ENCODE results near the gene ZSCAN23.
"Not testable (repeated sequence)": the region's sequence is repeated elsewhere in the genome, so short reads cannot be mapped to it uniquely, and the experiment has no call there.

ZSCAN23 gene

DNA sequence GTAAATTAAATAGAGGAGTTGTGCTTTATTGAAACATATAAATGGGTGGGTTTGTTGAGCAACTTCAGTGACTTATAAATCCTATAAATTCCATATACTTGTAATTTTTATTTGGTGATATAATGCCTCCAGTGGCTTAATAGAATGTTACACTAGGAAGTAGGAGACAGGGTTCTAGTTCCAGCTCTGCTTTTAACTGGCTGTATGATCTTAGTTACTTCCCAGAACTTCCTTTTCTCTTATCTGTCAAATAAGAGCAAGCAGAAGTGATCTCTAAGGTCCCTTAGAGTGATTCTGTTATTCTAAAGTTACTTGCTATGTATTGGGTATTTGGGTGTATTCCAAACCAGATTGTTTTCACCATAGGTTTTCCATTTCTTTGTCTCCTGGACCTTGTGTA lies 10.2 kb downstream of the ZSCAN23 start:
- Histone ChIP-seq H3K9ac (ENCODE audit: low read depth, low read length) (no peak overlapping the region), H3K27me3 (ENCODE audit: control insufficient read depth, insufficient read depth, low read length) (no peaks in the 10 kb centered on the region), H3K4me3 (ENCODE audit: low read length) (no peak overlapping the region), H3K4me1 (ENCODE audit: control insufficient read depth, insufficient read depth, low read length) (no peaks in the 10 kb centered on the region), H3K9me3 (replicated peaks; ENCODE audit: low read length) (no peaks in the 10 kb centered on the region), H3K36me3 (ENCODE audit: insufficient read depth, low read length) (peaks cover 11% of the 10 kb centered on the region), H3K4me2 (ENCODE audit: low read length) (no peak overlapping the region)

DNA sequence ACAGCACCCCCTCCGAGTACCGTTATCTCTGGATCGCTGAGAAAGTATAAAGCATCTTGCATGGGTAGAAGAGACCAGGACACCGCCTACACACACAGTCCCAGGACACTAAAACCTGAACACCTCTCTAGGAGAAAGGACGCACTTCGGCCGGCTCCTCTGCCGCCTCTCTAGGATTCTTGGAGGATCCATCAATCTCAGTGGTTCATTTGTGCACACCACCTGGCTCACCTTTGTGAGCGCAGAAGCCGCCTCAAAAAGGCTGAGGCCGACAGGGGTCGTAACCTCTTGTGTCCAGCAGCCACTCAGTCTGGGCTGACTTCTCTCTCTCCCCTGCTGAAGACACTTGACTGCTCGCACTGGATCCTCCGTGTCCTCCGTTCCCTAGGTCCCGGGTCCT lies 13.5 kb downstream of the ZSCAN23 start:
- H3K27me3 ChIP-seq (ENCODE audit: control insufficient read depth, insufficient read depth, low read length) = no peaks in the 10 kb centered on the region
- H3K9me3 ChIP-seq (replicated peaks; ENCODE audit: low read length) = no peaks in the 10 kb centered on the region
- no peak overlapping the region for H3K4me2 ChIP-seq (ENCODE audit: low read length)
- peaks cover 11% of the 10 kb centered on the region for H3K36me3 ChIP-seq (ENCODE audit: insufficient read depth, low read length)
- H3K4me1 ChIP-seq (ENCODE audit: control insufficient read depth, insufficient read depth, low read length) = no peaks in the 10 kb centered on the region
- H3K4me3 ChIP-seq (ENCODE audit: low read length) = no peak overlapping the region
- no peak overlapping the region for H3K9ac ChIP-seq (ENCODE audit: low read depth, low read length)

DNA sequence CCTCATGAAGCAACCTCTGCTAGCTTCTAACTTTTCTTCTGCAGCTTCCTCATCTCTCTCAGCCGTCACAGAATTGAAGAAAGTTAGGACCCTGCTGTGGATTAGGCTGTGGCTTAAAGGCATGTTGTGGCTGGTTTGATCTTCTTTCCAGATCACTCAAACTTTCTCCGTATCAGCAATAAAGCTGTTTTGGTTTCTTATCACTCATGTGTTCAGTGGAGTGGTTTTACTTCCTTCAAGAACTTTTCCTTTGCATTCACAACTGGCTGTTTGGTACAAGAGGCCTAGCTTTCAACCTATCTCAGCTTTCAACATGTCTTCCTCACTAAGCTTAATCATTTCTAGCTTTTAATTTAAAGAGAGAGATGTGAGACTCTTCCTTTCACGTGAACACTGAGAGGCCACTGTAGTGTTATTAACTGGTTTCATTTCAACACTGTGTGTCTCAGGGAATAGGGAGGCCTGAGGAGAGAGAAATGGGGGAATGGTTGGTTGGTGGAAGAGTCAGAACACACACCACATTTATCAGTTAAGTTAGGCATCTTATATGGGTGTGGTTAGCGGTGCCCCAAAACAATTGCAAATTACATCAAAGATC lies 17.2 kb downstream of the ZSCAN23 start:
- Histone ChIP-seq H3K4me2 (ENCODE audit: low read length) (no peak overlapping the region), H3K9me3 (replicated peaks; ENCODE audit: low read length) (no peaks in the 10 kb centered on the region), H3K27me3 (ENCODE audit: control insufficient read depth, insufficient read depth, low read length) (no peaks in the 10 kb centered on the region), H3K4me1 (ENCODE audit: control insufficient read depth, insufficient read depth, low read length) (no peaks in the 10 kb centered on the region), H3K36me3 (ENCODE audit: insufficient read depth, low read length) (peaks cover 4% of the 10 kb centered on the region), H3K4me3 (ENCODE audit: low read length) (no peak overlapping the region), H3K9ac (ENCODE audit: low read depth, low read length) (no peak overlapping the region)

DNA sequence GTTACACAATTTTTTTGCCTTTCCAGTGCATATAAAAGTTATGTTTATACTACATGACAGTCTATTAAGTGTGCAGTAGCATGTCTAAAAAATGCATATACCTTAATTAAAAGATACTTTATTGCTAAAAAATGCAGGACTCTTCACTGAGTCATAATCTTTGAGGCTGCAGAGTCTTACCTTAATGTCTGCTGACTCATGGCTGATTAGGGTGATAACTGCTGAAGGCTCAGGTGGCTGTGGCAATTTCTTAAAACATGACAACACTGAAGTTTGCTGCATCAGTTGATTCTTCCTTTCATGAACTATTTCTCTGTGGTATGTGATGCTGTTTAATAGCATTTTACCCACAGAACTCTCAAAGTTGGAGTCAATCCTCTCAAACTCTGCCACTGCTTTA lies 19.1 kb downstream of the ZSCAN23 start:
- Histone ChIP-seq H3K9ac (ENCODE audit: low read depth, low read length) (no peak overlapping the region), H3K27me3 (ENCODE audit: control insufficient read depth, insufficient read depth, low read length) (no peaks in the 10 kb centered on the region), H3K9me3 (replicated peaks; ENCODE audit: low read length) (no peaks in the 10 kb centered on the region), H3K4me2 (ENCODE audit: low read length) (no peak overlapping the region), H3K36me3 (ENCODE audit: insufficient read depth, low read length) (peaks cover 4% of the 10 kb centered on the region), H3K4me3 (ENCODE audit: low read length) (no peak overlapping the region), H3K4me1 (ENCODE audit: control insufficient read depth, insufficient read depth, low read length) (no peaks in the 10 kb centered on the region)

DNA sequence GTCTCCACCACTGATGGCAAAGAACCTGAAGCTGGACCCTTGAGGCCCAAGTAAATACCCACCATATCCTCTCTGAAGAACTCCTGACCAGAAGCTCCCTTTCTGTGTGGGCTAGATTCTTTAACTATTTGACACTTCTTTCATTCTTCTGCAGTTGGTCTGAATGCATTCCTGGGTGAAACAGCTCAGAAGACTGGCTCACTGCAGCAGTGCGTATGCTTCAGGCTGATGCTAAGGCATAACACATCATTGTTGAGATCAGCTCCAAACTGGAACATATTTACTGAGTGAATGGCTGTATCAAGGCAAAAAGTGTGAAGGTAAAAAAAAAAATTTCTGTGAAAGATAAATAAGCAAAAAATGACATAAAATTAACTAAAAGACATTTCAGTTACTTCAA lies 19.7 kb downstream of the ZSCAN23 start:
- Histone ChIP-seq H3K9me3 (replicated peaks; ENCODE audit: low read length) (no peaks in the 10 kb centered on the region), H3K4me1 (ENCODE audit: control insufficient read depth, insufficient read depth, low read length) (no peaks in the 10 kb centered on the region)

DNA sequence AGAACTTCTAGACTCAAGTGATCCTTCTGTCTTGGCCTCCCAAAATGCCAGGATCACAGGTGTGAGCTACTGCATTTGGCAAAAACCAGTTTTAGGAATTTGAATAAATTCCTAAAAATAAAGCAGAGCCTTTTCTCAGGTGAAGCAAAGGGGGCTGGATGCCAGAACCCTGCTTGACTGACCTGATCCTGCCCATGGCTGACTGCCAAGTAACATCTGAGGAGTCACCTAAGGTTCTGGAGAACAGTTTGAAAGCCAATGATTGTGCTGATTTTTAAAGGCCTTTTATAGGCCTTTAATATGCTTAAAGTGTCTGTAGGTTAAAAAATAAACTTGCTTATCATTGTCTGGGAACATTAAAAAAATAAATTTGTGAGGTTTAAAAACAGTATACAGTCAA lies 29.6 kb downstream of the ZSCAN23 start:
- no peak overlapping the region for H3K9ac ChIP-seq (ENCODE audit: low read depth, low read length)
- H3K4me3 ChIP-seq (ENCODE audit: low read length) = no peak overlapping the region

More for the DNA sequence above, 19.7 kb downstream of the ZSCAN23 start:
- no peak overlapping the region for H3K4me2 ChIP-seq (ENCODE audit: low read length)
- H3K4me3 ChIP-seq (ENCODE audit: low read length) = no peak overlapping the region
- H3K27me3 ChIP-seq (ENCODE audit: control insufficient read depth, insufficient read depth, low read length) = no peaks in the 10 kb centered on the region
- no peak overlapping the region for H3K9ac ChIP-seq (ENCODE audit: low read depth, low read length)
- peaks cover 4% of the 10 kb centered on the region for H3K36me3 ChIP-seq (ENCODE audit: insufficient read depth, low read length)

DNA sequence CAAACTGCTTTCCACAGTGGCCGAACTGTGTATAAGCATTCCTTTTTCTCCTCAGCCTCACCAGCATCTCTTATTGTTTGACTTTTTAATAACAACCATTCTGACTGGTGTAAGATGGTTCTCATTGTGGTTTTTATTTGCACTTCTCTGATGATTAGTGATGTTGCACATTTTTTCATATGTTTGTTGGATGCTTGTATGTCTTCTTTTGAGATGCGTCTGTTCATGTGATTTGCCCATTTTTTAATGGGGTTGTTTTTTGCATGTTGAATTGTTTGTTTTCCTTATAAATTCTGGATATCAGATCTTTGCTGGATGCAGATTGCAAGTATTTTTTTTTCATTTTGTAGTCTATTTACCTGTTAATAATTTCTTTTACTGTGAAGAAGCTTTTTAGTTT lies 32.5 kb downstream of the ZSCAN23 start:
- Histone ChIP-seq H3K9me3 (replicated peaks; ENCODE audit: low read length) (no peaks in the 10 kb centered on the region), H3K36me3 (ENCODE audit: insufficient read depth, low read length) (no peaks in the 10 kb centered on the region), H3K27me3 (ENCODE audit: control insufficient read depth, insufficient read depth, low read length) (peaks cover 8% of the 10 kb centered on the region), H3K4me2 (ENCODE audit: low read length) (no peak overlapping the region), H3K9ac (ENCODE audit: low read depth, low read length) (no peak overlapping the region), H3K4me3 (ENCODE audit: low read length) (no peak overlapping the region), H3K4me1 (ENCODE audit: control insufficient read depth, insufficient read depth, low read length) (no peaks in the 10 kb centered on the region)

More for the DNA sequence above, 29.6 kb downstream of the ZSCAN23 start:
- Histone ChIP-seq H3K9me3 (replicated peaks; ENCODE audit: low read length) (no peaks in the 10 kb centered on the region), H3K36me3 (ENCODE audit: insufficient read depth, low read length) (no peaks in the 10 kb centered on the region), H3K27me3 (ENCODE audit: control insufficient read depth, insufficient read depth, low read length) (no peaks in the 10 kb centered on the region), H3K4me2 (ENCODE audit: low read length) (no peak overlapping the region), H3K4me1 (ENCODE audit: control insufficient read depth, insufficient read depth, low read length) (no peaks in the 10 kb centered on the region)

DNA sequence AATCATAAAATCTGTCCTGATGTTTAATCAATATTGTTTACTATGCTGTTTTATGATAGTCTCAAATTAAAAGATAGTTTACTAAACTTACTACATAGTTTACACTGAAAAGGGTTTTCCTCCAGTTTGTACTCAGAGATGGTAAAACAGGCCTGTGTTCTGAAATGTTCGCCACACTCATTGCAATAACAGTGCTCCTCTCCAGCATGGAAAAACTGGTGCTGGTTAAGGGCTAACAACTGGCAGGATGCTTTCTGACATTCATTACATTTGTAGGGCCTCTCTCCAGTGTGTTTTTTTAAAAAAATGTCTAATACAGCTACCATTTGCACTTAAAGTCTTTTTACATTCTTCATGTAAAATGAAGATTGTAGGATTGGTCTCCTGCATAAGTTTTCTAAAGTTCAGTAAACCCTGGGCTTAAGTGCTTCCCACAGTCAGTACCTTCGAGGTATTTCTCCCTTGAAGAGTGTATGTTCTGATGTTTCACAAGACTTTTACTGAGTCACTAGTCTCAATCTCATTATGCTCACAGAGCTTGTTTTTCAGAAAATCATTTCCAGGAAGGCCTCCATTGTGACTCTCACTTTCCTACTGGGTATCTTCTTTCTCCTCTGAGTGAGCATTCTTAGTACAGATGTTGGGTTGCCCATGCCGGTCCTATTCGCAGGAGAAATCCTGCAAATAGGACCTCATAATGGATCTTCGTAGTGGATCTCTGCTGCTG lies 35.1 kb downstream of the ZSCAN23 start:
- Histone ChIP-seq H3K9me3 (replicated peaks; ENCODE audit: low read length) (no peaks in the 10 kb centered on the region), H3K36me3 (ENCODE audit: insufficient read depth, low read length) (no peaks in the 10 kb centered on the region), H3K4me1 (ENCODE audit: control insufficient read depth, insufficient read depth, low read length) (no peaks in the 10 kb centered on the region)

DNA sequence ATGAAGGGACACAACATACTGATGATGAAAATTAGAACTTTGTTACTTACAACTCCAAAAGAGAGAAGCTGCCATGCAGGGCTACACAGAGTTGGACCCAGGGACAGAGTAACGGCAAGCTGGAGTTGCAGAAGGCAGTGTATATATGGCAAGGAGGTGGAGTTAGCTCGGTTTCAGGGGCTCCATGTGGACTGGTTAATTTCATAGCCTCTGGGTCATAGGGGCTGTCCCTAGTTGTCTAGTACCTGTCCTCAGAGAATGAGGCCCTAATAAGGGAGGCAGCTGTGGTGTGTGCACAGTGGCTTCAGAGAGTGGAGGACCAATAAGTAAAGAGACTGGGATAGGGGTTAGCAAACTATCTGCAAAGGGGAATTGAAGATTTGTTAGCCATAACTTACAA lies 35.9 kb downstream of the ZSCAN23 start:
- H3K36me3 ChIP-seq (ENCODE audit: insufficient read depth, low read length) = no peaks in the 10 kb centered on the region
- no peak overlapping the region for H3K9ac ChIP-seq (ENCODE audit: low read depth, low read length)

More for the DNA sequence above, 35.1 kb downstream of the ZSCAN23 start:
- Histone ChIP-seq H3K4me3 (ENCODE audit: low read length) (no peak overlapping the region), H3K9ac (ENCODE audit: low read depth, low read length) (no peak overlapping the region), H3K27me3 (ENCODE audit: control insufficient read depth, insufficient read depth, low read length) (peaks cover 10% of the 10 kb centered on the region), H3K4me2 (ENCODE audit: low read length) (no peak overlapping the region)

DNA sequence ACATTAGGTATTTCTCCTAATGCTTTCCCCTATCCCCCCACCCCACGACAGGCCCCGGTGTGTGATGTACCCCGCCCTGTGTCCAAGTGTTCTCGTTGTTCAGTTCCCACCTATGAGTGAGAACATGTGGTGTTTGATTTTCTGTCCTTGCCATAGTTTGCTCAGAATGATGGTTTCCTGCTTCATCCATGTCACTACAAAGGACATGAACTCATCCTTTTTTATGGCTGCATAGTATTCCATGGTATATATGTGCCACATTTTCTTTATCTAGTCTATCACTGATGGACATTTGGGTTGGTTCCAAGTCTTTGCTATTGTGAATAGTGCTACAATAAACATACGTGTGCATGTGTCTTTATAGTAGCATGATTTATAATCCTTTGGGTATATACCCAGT lies 39.4 kb downstream of the ZSCAN23 start:
- not testable (repeated sequence) for H3K9ac ChIP-seq (ENCODE audit: low read depth, low read length); H3K4me1 ChIP-seq (ENCODE audit: control insufficient read depth, insufficient read depth, low read length); H3K9me3 ChIP-seq (replicated peaks; ENCODE audit: low read length); H3K4me2 ChIP-seq (ENCODE audit: low read length); H3K36me3 ChIP-seq (ENCODE audit: insufficient read depth, low read length); H3K4me3 ChIP-seq (ENCODE audit: low read length)
- peaks cover 16% of the 10 kb centered on the region for H3K27me3 ChIP-seq (ENCODE audit: control insufficient read depth, insufficient read depth, low read length)

More for the DNA sequence above, 35.9 kb downstream of the ZSCAN23 start:
- Histone ChIP-seq H3K4me1 (ENCODE audit: control insufficient read depth, insufficient read depth, low read length) (no peaks in the 10 kb centered on the region), H3K27me3 (ENCODE audit: control insufficient read depth, insufficient read depth, low read length) (peaks cover 16% of the 10 kb centered on the region), H3K4me3 (ENCODE audit: low read length) (no peak overlapping the region), H3K9me3 (replicated peaks; ENCODE audit: low read length) (no peaks in the 10 kb centered on the region), H3K4me2 (ENCODE audit: low read length) (no peak overlapping the region)

DNA sequence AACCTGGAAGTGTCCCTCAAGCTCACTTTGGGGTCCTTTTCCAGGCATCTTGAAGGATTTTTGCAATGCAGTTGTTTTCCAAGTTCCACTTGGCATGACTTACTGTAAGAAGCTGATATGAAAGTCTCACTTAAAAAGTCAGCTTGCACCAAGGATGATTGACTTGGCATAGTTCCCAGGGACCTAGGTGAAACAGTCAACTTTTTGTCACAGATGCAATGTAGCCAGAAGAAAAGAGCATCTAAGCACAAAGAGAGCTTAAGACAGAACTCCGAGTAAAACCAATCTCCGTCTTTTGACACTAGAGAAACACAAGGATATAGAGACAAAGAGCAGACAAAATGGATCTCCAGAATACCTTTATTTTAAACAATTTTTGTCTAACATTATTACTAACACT lies 41.1 kb downstream of the ZSCAN23 start:
- H3K9ac ChIP-seq (ENCODE audit: low read depth, low read length) = no peak overlapping the region
- no peak overlapping the region for H3K4me3 ChIP-seq (ENCODE audit: low read length)
- peaks cover 10% of the 10 kb centered on the region for H3K36me3 ChIP-seq (ENCODE audit: insufficient read depth, low read length)
- H3K9me3 ChIP-seq (replicated peaks; ENCODE audit: low read length) = no peaks in the 10 kb centered on the region
- no peak overlapping the region for H3K4me2 ChIP-seq (ENCODE audit: low read length)
- peaks cover 16% of the 10 kb centered on the region for H3K27me3 ChIP-seq (ENCODE audit: control insufficient read depth, insufficient read depth, low read length)
- peaks cover 8% of the 10 kb centered on the region for H3K4me1 ChIP-seq (ENCODE audit: control insufficient read depth, insufficient read depth, low read length)

DNA sequence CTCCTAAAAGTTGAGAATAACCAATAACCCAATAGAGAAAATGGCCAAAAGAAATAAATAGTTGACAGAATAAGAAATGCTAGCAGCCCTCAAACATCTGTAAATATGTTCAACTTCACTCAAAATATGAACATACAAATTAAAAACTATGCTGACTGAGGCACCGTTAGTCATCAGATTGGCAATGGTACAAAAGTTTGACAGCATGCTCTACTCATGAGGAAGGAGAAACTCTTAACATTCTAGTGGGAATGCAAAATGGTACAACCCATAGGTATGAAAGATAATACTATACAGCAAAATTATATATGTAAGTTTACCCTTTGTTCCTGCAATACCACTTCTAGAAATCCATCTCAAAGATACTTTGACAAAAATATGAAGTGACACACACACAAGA lies 42.1 kb downstream of the ZSCAN23 start:
- Histone ChIP-seq H3K36me3 (ENCODE audit: insufficient read depth, low read length) (peaks cover 11% of the 10 kb centered on the region), H3K27me3 (ENCODE audit: control insufficient read depth, insufficient read depth, low read length) (peaks cover 12% of the 10 kb centered on the region), H3K4me1 (ENCODE audit: control insufficient read depth, insufficient read depth, low read length) (peaks cover 13% of the 10 kb centered on the region), H3K9me3 (replicated peaks; ENCODE audit: low read length) (no peaks in the 10 kb centered on the region), H3K4me3 (ENCODE audit: low read length) (no peak overlapping the region), H3K4me2 (ENCODE audit: low read length) (no peak overlapping the region), H3K9ac (ENCODE audit: low read depth, low read length) (no peak overlapping the region)

Measured in skeletal muscle satellite cell (primary cell).